ENCODE results near the gene NACC2. TPM values are rescaled to one million over a fixed set of nuclear protein-coding genes. Genes with fewer than 3 reads are reported as not detected.

Gene NACC2
- total RNA-seq, 1 donor from 2014 or later, result 3.2 TPM

- intact Hi-C loops (cut with micrococcal nuclease), result no loop called here
Observed at GRCh38 chr9:136131629-136132511, 36.8 kb upstream of the NACC2 start.

DNA sequence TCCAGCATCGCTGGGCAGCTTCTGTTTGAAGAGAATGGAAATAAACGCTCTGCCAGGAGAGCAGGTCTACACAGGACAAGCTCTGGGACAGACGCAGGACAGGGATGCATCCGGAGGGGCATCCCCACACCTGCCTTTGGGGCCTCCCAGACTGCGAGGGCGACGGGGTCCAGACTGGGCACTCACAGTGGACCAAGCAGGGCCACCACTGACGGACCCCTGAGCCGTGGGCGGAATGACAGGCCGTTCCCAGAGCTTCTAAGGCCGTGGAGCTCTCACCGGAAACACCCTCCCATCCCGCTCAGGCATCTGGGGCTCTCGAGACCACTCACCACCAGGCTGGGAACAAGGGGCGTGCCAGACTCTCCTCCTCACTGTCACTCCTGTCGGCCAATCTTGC, 34.1 kb upstream of the NACC2 start:
- intact Hi-C loops (cut with micrococcal nuclease), result no loop called here

GRCh38 chr9:136128436-136128835, 33.3 kb upstream of the NACC2 start:
- intact Hi-C loops (cut with micrococcal nuclease), result no loop called here

DNA sequence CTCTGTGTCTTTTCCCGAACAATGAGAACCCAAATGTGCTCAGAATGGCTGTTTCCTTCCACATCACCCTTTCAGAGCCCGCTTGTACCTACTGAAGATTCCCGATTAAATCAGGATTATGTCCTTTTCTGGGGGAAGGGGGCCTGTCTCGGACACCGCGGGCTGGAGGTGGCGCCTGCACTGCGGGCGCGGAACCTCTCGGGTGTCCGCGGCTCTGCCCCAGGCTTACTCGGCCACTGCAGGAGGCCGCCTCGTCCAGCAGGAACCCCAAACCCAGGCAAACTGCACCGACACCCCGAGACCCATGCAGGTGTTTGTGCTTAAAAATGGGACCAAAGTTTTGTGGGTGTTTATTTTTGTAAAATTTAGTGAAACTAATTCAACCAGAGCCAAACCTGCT, 32.2 kb upstream of the NACC2 start:
- intact Hi-C loops (cut with micrococcal nuclease), result no loop called here

- intact Hi-C loops (cut with micrococcal nuclease), result no loop called here
Observed at GRCh38 chr9:136124976-136125692, 30.0 kb upstream of the NACC2 start.

- intact Hi-C loops (cut with micrococcal nuclease), result loop anchor here (1.0 kb wide), 3 partner anchors 33 to 258 kb away; no protein-coding TSS in a partner anchor
Observed at GRCh38 chr9:136122425-136123383, 27.6 kb upstream of the NACC2 start.

GRCh38 chr9:136121801-136122200, 26.7 kb upstream of the NACC2 start:
- intact Hi-C loops (cut with micrococcal nuclease), result no loop called here

DNA sequence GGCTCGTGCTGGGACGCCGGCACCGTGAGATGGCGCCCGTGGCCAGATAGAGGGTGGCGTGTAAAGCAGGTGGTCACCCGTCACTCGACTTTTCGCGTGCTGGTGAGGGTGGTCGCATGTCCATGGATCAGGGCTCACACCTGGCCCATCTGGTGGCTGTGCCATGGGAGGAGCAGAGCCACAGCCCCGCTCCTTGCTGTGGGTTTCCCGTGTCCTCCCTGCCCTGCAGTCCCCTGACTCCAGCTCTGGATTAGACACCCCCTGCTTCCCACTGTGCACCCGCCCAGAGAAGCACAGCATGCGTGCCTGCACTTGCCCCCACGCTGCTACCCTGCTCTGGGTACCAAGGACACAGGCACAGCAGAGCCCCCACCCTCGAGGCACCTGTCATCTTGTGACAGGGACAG, 25.4 kb upstream of the NACC2 start:
- intact Hi-C loops (cut with micrococcal nuclease), result no loop called here

DNA sequence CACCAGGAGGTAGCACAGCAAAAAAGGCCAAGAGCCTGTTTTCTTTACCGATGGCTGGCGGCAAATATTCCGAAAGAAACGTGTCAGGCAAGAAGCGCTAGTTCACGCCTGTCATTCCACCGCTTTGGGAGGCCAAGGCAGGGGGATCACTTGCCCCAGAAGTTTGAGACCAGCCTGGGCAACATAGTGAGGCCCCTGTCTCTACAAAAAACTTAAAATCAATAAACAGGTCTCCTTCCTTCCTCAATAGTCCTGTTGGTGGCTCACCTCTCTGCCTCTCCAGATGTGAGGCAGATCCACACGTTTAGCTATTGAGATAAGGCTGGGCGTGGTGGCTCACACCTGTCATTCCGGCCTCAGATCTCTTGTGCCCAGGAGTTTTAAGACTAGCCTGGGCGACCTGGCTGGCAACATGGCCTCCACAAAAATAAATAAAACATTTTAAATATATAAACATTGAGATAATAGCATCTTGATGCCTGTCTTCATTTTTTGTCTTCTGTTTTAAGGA, 24.8 kb upstream of the NACC2 start:
- intact Hi-C loops (cut with micrococcal nuclease), result loop anchor here (2.0 kb wide), 2 partner anchors 25 to 213 kb away; partner anchors contain the start of genes CAMSAP1 and NACC2

- intact Hi-C loops (cut with micrococcal nuclease), result loop anchor here (2.0 kb wide), 2 partner anchors 24 to 212 kb away; partner anchors contain the start of genes CAMSAP1 and NACC2
Observed at GRCh38 chr9:136119061-136119882, 24.2 kb upstream of the NACC2 start.

DNA sequence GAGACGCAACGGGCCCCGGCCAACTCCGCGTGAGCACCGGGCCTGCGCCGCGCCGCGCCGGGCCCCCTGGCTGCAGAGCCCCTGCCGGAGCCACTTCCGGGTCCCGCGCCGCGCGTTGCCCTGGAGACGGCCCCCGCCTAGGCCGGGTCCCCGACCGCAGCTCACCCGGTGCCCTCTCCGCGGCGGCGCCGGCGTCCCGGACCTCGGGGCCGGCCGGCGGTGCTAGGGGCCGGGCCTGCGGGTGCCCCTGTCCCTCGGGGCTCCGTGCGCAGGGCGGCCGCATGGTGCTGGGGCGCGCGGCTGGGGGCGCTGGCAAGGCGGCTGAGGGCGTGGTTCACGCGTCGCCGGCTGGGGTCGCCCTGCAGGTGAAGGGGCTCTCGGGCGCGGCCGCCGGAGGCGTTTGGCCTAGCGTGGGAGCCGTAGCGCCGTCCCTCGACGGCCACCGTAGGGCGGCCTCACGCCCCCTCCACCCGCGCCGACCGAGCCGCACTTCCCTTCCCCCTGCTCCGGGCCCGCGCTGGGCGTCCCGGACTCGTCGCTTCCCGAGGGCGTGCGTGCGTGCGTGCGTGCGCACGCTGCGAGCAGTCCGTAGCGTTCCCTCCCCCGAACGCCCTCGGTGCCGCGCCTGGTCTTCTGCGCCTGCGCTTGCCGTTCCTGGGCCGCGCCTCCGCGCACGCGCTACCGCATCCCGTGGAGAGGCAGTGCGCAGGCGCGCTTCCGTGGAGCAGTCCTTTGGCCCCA, 23.4 kb upstream of the NACC2 start, which contains the start of gene TMEM250:
Gene TMEM250, minus strand, starts transcription at position 556 of the 741 bp plus-strand sequence. CDS start 1,975 bp downstream, outside the sequence.
- intact Hi-C loops (cut with micrococcal nuclease), result loop anchor here (1.0 to 2.0 kb wide), 5 partner anchors 9 to 212 kb away; partner anchors contain the start of genes CAMSAP1, NACC2, QSOX2 and UBAC1

DNA sequence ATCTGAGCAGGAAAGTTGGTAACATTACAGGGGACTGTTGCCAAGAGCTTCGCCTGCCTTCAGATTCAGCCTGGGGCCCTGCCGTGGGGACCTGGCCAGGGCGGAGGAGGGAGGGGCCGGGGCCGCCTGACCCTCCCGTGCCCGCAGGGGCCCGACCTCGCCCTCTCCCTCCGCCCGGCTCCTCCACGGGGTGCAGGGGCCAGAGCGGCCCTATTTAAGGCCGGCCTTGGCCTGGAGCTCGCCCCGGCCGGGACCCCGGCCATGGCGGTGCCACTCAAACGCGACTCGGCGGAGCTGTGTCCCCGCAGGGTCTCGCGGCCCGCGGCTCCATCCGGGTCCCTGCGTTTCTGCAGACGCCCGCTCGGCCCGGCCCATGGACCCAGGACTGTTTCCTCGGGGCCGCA, 22.8 kb upstream of the NACC2 start:
- intact Hi-C loops (cut with micrococcal nuclease), result loop anchor here (1.0 to 2.0 kb wide), 5 partner anchors 9 to 211 kb away; partner anchors contain the start of genes CAMSAP1, NACC2, QSOX2 and UBAC1

- intact Hi-C loops (cut with micrococcal nuclease), result no loop called here
Observed at GRCh38 chr9:136117291-136117915, 22.3 kb upstream of the NACC2 start.

DNA sequence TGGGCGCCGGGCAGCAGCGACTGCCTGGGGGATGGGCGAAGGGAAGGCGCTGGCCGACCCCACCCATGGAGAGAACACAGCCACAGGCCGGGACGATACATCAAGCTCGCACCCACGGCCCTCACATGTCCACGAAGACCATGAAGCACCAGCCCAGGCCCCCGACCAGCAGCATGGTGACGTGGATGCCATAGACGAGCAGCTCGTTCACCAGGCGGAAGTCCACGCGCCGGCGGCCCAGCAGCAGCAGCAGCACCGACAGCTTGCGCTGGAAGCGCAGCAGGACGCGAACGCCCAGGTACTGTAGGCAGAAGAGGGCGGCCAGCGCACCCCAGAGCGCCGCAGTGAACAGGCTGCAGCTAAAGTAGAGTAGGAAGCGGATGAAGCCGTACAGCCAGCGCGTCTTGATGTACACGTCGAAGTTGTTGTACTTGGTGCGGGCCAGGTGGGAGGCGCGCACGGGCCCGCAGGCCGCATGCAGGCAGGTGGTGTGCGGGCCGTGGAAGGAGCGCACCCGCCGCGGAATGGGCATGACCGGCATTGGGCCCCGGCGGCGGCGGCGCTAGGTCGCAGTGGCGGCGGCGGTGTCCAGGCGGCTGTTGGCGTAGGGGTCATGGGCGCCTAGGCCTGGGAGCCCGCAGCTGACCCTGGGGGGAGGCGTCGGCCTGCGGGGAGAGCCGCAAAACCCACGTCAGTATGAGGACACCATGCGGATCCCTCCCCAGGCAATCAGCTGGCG, 21.4 kb upstream of the NACC2 start:
- intact Hi-C loops (cut with micrococcal nuclease), result no loop called here

DNA sequence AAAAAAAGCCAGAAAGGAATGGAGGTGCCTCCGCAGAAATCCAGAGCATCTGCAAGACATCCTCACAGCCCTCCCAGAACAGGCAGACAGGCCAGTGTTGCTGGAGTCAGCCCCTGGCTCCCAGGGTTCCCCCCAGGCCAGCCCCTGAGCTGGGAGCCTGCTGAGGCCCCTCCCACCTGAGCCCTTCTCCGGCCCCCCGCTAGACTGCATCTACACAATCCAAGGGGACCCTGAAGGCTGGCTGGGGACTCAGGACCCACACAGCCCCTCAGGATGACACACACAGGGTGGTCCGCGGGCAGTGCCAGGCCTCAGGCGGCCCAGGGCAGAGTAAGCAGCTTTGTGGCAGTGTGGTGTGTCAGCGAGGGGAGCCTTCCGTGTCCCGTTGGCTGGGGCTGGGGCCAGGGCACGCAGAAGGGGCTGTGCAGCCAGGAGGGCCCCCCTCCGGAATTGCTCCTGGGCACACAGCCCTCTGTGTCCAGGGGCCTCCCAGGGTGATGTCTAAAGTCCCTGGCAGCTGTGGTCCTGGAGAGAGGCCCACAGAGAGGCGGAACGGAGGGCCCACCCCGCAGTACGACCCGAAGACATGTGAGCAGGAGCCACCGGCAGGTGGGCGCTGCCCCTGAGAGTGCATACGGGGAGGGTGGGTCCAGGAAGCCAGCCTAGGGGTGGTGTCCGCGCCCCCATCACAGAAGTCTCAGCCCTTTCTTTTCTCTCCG, 20.7 kb upstream of the NACC2 start:
- intact Hi-C loops (cut with micrococcal nuclease), result no loop called here

GRCh38 chr9:136115206-136115605, 20.1 kb upstream of the NACC2 start:
- intact Hi-C loops (cut with micrococcal nuclease), result no loop called here

- intact Hi-C loops (cut with micrococcal nuclease), result no loop called here
Observed at GRCh38 chr9:136114610-136115009, 19.5 kb upstream of the NACC2 start.

Data from T-helper 2 cell treated with Interferon-gamma antibody and Interleukin-4, amounts not matched to agents 100 ng/mL and 5 ng/mL, for 36 hours (primary cell).